ENCODE measurements around the gene CAPRIN2. TPM values are rescaled to one million over a fixed set of nuclear protein-coding genes. Genes with fewer than 3 reads are reported as not detected.
A peak's percentile ranks its signal among the peaks of the same experiment; 100 is the strongest.

The CAPRIN2 gene
- total and polyA plus RNA-seq, 2 experiments from 2014 or later: 36.5 to 41.3 TPM

DNA sequence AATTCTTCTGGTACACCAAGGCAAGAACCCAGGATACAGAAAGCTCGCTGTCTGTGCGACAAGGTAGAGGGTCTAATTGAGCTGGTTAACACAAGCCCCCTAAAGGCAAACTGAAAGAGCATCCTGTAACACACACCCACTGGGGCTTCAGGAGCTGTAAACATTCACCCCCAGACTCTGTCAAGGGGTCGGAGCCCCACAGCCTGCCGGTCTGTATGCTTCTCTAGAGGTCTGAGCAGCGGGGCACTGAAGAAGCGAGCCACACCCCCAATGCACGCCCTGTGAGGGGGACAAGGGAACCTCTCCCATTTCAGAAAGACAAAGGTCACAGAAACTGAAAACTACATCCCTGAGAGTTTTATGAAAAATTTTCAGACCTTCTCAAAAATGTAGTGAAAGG is 57.8 kb downstream of the CAPRIN2 start:
- H2AFZ ChIP-seq: peak overlapping the region; percentile 73
- ATAC-seq (no peak), DNase-seq (ENCODE audit: low spot score) (no peak)
- Mint-ChIP-seq H3K27me3 (ENCODE audit: insufficient read depth, low read depth, poor library complexity) (peaks cover 7% of the 10 kb centered on the region), H3K27ac (no peak overlapping the region), H3K9me3 (no peaks in the 10 kb centered on the region), H3K36me3 (ENCODE audit: low read depth) (no peaks in the 10 kb centered on the region), H3K4me3 (peak overlapping the region; percentile 90; the same call in 2 of the 3 replicates), H3K4me1 (peaks cover 34% of the 10 kb centered on the region)
- H3K27ac ChIP-seq (ENCODE audit: low read depth): no peak overlapping the region
- no peak for TF ChIP-seq NANOG (IDR thresholded peaks at IDR 0.05; ENCODE audit: borderline replicate concordance)
- TF ChIP-seq ZNF114 (CRISPR knock-in tag; IDR thresholded peaks at IDR 0.05): no peak
- peaks cover 27% of the 10 kb centered on the region for H3K4me1 ChIP-seq (ENCODE audit: insufficient read depth)
- H3K4me3 ChIP-seq: peak overlapping the region; percentile 95
- H3K27me3 ChIP-seq (ENCODE audit: insufficient read depth): no peaks in the 10 kb centered on the region
- 0 out of 2 replicates have a peak, but pooled peaks cover 3% of the 10 kb centered on the region for H3F3A ChIP-seq (replicated peaks; ENCODE audit: low read depth)
- no peaks in the 10 kb centered on the region for H3K36me3 ChIP-seq (ENCODE audit: insufficient read depth)
- peaks cover 27% of the 10 kb centered on the region for H3K79me2 ChIP-seq (replicated peaks; ENCODE audit: insufficient read depth)
- no peaks in the 10 kb centered on the region for H3K9me2 ChIP-seq (ENCODE audit: insufficient read depth)
- H3K4me2 ChIP-seq: peak overlapping the region; percentile 77
- peaks cover 9% of the 10 kb centered on the region for H4K20me1 ChIP-seq (replicated peaks; ENCODE audit: insufficient read depth)

DNA sequence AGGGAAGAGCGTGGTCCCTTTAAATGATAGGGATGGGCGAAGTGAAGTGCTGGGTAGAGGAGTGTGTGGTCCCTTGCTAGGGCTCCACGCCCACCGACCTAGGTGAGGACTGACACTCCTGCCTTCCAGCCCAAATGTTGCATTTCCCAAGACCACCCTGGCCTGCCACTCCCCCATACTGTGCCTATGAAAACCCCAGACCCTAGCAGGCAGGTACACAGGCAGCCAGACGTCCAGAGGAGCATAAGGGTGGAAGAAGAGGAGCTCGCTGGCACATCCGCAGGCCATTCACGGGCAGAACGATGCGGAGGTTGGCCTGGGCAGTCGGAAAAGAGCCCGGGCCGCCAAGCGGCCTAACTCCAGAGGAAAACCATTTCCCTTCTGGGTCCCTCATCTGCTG is 58.3 kb downstream of the CAPRIN2 start:
- DNase-seq (ENCODE audit: low spot score): peak; percentile 52
- ATAC-seq: peak; percentile 58
- no peaks in the 10 kb centered on the region for H3K36me3 ChIP-seq (ENCODE audit: insufficient read depth)
- peaks cover 31% of the 10 kb centered on the region for H3K79me2 ChIP-seq (replicated peaks; ENCODE audit: insufficient read depth)
- H4K20me1 ChIP-seq (replicated peaks; ENCODE audit: insufficient read depth): peaks cover 9% of the 10 kb centered on the region
- no peaks in the 10 kb centered on the region for H3K36me3 Mint-ChIP-seq (ENCODE audit: low read depth)
- H3K27me3 Mint-ChIP-seq (ENCODE audit: insufficient read depth, low read depth, poor library complexity): peaks cover 7% of the 10 kb centered on the region
- peak overlapping the region; percentile 77 for H3K4me2 ChIP-seq
- H3K9me3 Mint-ChIP-seq: no peaks in the 10 kb centered on the region
- no peak overlapping the region for H3K27ac ChIP-seq (ENCODE audit: low read depth)
- H3F3A ChIP-seq (replicated peaks; ENCODE audit: low read depth): 0 out of 2 replicates have a peak, but pooled peaks cover 3% of the 10 kb centered on the region
- peaks cover 30% of the 10 kb centered on the region for H3K4me1 ChIP-seq (ENCODE audit: insufficient read depth)
- H3K27ac Mint-ChIP-seq: no peak overlapping the region
- TF ChIP-seq STAT1 (IDR thresholded peaks at IDR 0.05; ENCODE audit: unreplicated experiment) (no peak), EZH2phosphoT487 (IDR thresholded peaks at IDR 0.05; ENCODE audit: unreplicated experiment) (no peak), POLR2AphosphoS5 (IDR thresholded peaks at IDR 0.05; ENCODE audit: low read depth) (0 out of 2 replicates have a peak, but pooled peaks have one; percentile 19)
- H3K9me2 ChIP-seq (ENCODE audit: insufficient read depth): no peaks in the 10 kb centered on the region
- H3K4me3 Mint-ChIP-seq: peak overlapping the region; percentile 90
- peak overlapping the region; percentile 89 for H2AFZ ChIP-seq
- peak overlapping the region; percentile 95 for H3K4me3 ChIP-seq
- peaks cover 34% of the 10 kb centered on the region for H3K4me1 Mint-ChIP-seq
- no peaks in the 10 kb centered on the region for H3K27me3 ChIP-seq (ENCODE audit: insufficient read depth)

DNA sequence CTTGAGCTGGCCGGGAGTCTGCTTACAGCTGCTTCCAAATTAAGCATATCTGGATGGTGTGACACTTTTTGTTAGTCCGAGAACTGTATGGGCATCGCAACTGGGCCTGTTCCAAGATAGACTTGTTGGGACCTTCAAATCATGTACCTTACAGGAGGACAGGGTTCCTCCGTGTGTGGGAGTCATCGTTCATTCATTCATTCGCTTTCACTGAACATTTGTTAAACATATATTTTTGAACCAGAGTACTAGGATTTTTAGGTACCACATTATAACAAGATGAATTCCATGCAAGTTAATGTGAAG is 58.7 kb downstream of the CAPRIN2 start:
- ATAC-seq (no peak), DNase-seq (ENCODE audit: low spot score) (no peak)
- H3K9me2 ChIP-seq (ENCODE audit: insufficient read depth): no peaks in the 10 kb centered on the region
- H3K4me3 Mint-ChIP-seq: peak overlapping the region; percentile 90
- peak overlapping the region; percentile 83; the same call in 1 of the 2 replicates for H3K27ac Mint-ChIP-seq
- no peaks in the 10 kb centered on the region for H3K36me3 Mint-ChIP-seq (ENCODE audit: low read depth)
- peaks cover 34% of the 10 kb centered on the region for H3K79me2 ChIP-seq (replicated peaks; ENCODE audit: insufficient read depth)
- H3K4me3 ChIP-seq: peak overlapping the region; percentile 95
- H4K20me1 ChIP-seq (replicated peaks; ENCODE audit: insufficient read depth): peaks cover 9% of the 10 kb centered on the region
- H3F3A ChIP-seq (replicated peaks; ENCODE audit: low read depth): 0 out of 2 replicates have a peak, but pooled peaks cover 3% of the 10 kb centered on the region
- peaks cover 34% of the 10 kb centered on the region for H3K4me1 ChIP-seq (ENCODE audit: insufficient read depth)
- no peaks in the 10 kb centered on the region for H3K36me3 ChIP-seq (ENCODE audit: insufficient read depth)
- peaks cover 38% of the 10 kb centered on the region for H3K4me1 Mint-ChIP-seq
- H3K4me2 ChIP-seq: peak overlapping the region; percentile 77
- peak overlapping the region; percentile 89 for H2AFZ ChIP-seq
- no peak overlapping the region for H3K27ac ChIP-seq (ENCODE audit: low read depth)
- peaks cover 7% of the 10 kb centered on the region for H3K27me3 Mint-ChIP-seq (ENCODE audit: insufficient read depth, low read depth, poor library complexity)
- H3K27me3 ChIP-seq (ENCODE audit: insufficient read depth): no peaks in the 10 kb centered on the region
- no peaks in the 10 kb centered on the region for H3K9me3 Mint-ChIP-seq
- TF ChIP-seq, protein P1, sequence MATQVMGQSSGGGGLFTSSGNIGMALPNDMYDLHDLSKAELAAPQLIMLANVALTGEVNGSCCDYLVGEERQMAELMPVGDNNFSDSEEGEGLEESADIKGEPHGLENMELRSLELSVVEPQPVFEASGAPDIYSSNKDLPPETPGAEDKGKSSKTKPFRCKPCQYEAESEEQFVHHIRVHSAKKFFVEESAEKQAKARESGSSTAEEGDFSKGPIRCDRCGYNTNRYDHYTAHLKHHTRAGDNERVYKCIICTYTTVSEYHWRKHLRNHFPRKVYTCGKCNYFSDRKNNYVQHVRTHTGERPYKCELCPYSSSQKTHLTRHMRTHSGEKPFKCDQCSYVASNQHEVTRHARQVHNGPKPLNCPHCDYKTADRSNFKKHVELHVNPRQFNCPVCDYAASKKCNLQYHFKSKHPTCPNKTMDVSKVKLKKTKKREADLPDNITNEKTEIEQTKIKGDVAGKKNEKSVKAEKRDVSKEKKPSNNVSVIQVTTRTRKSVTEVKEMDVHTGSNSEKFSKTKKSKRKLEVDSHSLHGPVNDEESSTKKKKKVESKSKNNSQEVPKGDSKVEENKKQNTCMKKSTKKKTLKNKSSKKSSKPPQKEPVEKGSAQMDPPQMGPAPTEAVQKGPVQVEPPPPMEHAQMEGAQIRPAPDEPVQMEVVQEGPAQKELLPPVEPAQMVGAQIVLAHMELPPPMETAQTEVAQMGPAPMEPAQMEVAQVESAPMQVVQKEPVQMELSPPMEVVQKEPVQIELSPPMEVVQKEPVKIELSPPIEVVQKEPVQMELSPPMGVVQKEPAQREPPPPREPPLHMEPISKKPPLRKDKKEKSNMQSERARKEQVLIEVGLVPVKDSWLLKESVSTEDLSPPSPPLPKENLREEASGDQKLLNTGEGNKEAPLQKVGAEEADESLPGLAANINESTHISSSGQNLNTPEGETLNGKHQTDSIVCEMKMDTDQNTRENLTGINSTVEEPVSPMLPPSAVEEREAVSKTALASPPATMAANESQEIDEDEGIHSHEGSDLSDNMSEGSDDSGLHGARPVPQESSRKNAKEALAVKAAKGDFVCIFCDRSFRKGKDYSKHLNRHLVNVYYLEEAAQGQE (IDR thresholded peaks at IDR 0.05; ENCODE audit: unreplicated experiment): no peak
- no peak for TF ChIP-seq STAT1 (IDR thresholded peaks at IDR 0.05; ENCODE audit: unreplicated experiment)
- no peak for TF ChIP-seq ZNF331 (CRISPR knock-in tag; IDR thresholded peaks at IDR 0.05; ENCODE audit: low read depth)
- TF ChIP-seq POLR2AphosphoS5 (IDR thresholded peaks at IDR 0.05; ENCODE audit: low read depth): no peak
- TF ChIP-seq EZH2phosphoT487 (IDR thresholded peaks at IDR 0.05; ENCODE audit: unreplicated experiment): no peak
- TF ChIP-seq JUNB (IDR thresholded peaks at IDR 0.05; ENCODE audit: unreplicated experiment): no peak
- TF ChIP-seq EZH2 (IDR thresholded peaks at IDR 0.05; ENCODE audit: low read depth, unreplicated experiment): no peak
